Iris pigment epithelial cell (primary cell): ENCODE measurements around the gene MATN4.
"Not testable (repeated sequence)": the region's sequence is repeated elsewhere in the genome, so short reads cannot be mapped to it uniquely, and the experiment has no call there.

Source experiments
- DNase-seq: peaks from one replicate; pipeline ENCODE4 v3.0.0-alpha.2; 2011; ENCODE audit warnings: low read depth

MATN4 gene

GRCh38 chr20:45308117-45308778 lies at the start of gene MATN4:
TSS of gene MATN4 (minus strand) at chr20:45308299. CDS start at chr20:45305582, 2,717 bp downstream.
- DNase-seq = no peak

DNA sequence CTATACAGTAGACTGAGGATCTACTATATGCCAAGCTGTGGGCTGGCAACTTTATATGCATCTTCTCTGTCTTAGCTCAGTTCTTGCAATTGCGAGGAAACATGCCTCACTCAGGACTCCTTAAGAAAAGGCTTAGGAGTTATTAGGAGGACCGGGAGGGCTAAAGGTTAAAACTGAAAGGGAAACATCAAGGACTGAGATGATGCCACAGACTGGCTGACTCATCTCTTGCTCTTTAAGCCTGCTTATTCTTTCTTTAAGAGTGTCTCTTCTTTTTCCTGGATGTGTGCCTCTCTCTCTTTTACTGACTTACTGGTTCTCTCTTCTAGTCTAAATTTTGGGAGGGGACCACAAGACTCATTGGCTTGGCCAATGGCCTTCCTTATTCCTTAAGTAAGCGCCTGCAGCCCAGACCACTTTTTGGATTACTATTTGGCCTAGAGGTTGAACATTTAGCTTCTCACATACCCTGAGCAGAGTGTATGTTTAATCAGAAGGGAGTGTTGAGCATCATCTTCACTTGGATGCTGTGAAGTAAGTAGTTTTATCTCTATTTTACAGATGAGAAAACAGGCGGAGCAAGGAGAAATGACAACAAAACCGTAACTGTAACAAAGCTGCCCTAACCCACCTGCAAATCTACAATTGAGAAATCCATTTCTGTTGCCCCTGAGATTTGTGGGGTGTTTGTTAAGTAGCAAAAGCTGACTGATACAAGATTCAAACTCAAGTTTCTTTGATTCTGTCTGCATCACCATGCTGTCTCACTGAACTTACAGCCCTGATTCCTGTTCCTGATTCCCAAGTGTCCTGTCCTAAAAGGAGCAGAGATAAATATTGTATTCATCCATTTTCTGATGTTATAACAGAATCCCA lies 47.3 kb upstream of the MATN4 start:
- peak; percentile 83 for DNase-seq

DNA sequence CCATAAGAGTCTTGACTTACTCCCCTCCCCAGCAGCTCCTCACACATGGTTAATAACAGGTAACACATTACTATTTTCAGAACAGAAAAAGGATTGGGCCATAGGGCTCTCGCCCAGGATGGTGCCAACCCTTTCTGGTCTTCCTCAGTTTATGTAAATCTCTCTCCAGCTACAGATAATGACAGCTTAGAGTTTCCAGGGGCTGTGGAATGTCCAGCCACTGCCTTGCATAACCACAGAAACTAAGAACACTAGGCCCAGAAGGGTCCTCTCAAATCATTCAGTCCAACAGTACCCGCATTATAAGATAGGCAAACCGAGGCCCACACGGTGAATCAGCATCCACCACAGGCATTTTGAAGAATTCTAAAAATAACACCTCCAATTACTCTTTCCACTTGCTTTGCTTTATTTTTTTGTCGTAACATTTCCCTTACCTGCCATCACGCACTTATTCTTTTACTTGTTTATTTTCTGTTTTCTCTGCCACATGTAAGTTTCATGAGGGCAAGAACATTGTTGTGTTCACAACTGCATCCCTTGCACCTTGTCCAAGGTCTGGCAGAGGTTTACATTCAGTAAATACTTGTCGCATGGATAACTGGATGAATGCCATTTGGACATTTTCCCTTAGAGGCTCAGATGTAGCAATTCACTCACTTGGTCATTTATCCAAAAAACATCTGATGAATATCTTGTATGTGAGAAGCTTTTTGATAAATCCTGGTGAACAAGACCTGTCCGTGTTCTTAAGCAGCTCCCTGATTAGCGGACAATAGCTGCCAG lies 46.5 kb upstream of the MATN4 start:
- peak; percentile 65 for DNase-seq

GRCh38 chr20:45353746-45354145 lies 45.6 kb upstream of the MATN4 start:
- no peak for DNase-seq

GRCh38 chr20:45352729-45353128 lies 44.6 kb upstream of the MATN4 start:
- no peak for DNase-seq

DNA sequence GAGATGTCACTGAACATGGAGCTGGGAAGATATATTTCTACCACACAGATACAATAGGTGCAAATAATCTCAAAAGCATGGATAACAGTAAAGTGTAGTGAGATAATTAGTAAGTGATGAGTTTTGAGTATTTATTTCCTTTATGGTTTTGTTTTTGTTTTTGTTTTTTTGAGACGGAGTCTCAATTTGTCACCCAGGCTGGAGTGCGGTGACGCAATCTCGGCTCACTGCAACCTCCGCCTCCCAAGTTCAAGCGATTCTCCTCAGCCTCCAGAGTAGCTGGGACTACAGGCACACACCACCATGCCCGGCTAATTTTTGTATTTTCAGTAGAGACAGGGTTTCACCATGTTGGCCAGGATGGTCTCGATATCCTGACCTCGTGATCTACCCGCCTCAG lies 42.7 kb upstream of the MATN4 start:
- DNase-seq = not testable (repeated sequence)

DNA sequence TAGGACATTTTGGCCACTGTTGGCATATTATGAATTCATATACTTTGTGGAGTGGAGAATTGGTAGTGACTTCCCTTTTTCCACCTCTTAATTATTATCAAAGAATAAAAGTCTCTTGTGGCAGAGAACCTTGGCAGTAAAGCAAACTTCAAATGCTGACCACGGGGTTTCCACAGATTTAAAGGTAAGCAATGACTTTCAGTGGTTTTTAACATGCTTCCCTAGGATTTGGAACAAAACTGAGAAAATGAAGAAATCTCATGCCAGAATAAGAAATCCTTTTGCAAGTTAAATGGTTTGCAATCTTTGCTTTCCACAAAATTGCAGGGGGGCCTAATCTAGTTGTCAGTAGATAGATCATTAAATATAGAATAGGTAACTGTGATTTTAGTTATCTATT lies 42.1 kb upstream of the MATN4 start:
- no peak for DNase-seq

GRCh38 chr20:45347936-45348778 lies 40.1 kb upstream of the MATN4 start, which contains the start of gene SDC4:
TSS of gene SDC4 (minus strand) at chr20:45348424. CDS start at chr20:45348384, 40 bp downstream.
- peak; percentile 62 for DNase-seq

DNA sequence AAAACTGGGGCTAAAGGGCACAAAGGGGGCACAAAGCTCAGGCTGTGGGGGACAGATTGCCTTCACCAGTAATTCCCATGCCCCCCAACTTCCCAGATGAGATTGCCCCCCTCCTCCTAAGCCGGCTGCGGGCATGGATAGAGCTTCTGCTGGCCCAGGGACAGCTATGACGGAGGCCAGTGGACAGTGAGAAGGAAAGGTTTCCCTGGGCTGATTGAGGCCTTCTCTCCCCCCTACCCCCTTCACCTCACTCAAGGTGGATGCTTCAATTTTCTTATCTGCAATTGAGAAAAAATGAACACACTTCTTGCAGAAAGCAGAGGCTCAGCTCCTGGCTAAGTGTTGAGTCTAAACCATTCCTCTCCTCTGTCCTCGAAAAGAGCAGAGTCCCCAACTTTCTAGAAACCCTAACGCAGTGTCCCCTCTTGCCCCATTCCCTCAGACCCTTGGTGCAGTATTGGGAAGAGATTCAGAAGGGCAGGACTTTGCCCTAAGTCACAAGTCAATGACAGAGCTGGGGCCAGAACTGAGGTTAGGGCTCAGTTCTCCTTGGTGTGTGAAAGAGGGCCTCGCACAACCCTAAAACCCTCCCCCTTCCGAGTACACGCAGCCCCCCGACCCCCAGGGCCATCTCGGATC lies 39.3 kb upstream of the MATN4 start:
- no peak for DNase-seq

GRCh38 chr20:45346851-45347250 lies 38.8 kb upstream of the MATN4 start:
- DNase-seq = no peak

DNA sequence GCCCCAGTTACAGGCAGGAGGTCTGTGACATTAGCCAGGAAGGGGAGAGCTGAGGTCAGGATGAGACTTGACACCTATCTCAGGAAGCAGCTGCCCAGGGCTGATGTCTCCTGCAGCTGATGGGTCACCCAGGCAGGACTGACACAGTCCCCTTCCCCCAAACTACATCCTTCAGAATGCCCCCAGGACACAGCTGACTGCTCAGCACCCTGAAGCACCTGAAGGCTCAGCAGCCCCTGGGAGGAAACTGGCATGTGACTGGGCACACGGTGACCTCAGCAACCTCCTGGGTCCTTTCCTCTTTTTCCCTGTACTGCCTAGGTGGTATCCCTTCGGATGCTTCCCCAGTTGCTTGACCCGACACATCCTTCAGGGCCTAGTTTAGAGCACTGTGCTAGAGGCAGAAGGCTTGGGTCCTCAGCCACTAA lies 38.2 kb upstream of the MATN4 start:
- no peak for DNase-seq

DNA sequence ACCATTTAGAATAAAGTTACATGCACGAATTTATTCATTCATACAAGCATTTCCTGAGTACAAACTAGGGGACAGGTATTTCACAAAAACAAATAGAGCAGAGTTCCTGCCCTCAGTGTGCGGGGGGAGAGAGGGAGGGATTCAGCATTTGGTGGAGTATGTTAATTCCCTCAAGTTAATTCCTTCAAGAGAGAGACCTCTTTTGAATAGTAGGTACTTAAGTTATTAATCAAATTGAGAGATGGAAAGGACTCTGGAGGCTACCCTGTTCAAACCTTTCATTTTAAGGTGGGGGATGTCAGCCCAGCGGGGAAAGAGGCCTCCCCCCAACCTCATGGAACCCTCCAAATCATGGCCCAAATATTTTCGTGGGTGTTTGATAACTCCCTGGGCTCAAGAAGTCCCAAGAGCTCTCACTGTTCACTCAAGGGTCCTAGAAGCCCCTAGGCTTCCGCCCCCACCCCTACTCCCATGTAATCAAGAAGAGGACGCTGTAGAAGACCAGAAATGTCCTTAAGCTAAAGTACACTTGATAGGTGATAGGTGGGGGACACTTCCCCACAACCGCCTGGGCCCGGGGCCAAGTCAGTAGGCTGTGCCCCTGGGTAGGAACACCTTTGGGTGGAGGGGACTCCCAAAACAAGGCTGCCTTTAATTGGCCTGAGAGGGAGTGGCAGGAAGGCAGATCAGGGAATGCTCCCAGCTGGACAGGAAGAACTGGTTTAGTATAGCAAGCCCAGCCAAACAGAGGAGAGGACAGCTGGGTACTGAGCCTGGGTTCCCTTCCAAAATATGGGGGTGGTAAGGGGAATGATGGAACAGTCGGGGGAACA lies 37.2 kb upstream of the MATN4 start:
- DNase-seq = no peak

DNA sequence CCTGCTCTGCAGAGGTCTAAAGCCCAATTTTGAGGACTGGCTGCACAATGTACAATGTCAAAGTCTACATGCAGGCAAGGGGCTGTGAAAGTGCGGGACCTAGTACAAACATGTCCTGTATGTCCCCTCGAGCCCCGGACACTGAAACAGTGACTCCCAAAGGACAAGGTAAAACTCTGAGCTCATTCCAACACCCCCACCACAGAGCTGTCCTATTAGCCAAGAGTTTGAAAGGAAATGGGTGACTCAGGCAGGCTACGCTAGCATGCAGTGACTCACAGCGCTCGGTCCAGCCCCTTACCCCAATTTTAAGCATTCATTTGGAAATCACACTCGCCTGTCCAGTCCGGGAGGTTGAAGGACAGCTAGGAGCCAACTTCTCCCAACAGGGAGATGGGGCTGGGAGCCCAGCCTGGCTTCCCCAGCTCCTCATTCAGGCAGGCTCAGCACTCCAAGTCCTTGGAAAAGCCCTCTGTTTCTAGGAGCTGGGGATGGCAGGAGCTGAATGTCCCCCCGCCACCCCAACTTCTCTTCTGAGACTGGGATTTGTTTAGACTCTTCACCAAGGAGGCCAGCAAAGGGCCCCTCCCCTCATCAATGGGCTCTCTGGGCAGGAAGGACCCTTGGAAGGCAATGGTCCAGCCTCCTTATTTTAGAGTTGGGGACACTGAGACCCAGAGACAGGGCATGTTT lies 36.2 kb upstream of the MATN4 start:
- DNase-seq = peak; percentile 95

GRCh38 chr20:45343532-45344167 lies 35.6 kb upstream of the MATN4 start:
- DNase-seq = no peak

GRCh38 chr20:45342855-45343531 lies 34.9 kb upstream of the MATN4 start:
- DNase-seq = no peak

DNA sequence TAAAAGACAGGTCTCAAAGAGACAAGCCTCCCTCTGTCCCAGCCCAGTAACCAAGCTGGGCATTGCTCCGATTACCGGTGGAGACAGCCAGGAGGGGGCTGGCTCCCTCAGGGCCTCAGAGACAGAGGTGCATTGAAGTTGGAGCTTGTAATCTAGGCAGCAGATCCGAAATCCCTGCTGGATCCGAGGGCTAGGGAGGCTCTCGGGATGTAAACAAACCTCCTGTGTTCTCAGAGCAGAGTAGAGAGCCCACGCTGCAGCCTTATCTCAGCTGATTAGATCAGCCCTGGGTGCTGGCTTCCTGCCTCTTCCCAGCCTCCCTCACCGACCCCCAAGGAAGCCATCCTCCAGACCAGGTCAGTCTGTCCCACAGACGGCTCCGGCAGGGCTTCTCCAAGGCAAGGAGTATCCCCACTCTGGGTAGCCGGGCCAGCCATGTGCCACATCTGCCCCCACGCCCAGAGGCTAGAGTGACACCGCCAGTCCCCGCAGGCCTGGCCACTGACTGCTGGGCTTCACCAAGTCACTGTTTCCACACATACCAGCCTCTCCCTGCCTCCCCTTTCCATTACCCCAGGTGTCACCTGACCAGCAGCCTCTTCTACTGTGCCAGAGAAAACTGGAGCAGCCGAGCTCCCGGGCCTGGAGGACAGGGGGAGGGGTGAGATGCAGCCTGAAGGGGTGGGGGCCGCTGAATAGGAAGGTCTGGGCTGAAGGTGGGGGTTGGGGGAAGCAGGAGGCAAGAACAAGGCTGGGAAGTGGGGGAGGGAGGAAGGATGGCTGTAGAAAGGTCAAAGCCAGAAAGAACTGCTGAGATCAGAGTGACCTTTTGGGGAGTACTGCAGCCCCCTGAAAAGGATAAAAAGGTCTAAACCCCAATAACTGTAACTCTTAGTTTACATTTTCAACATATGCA lies 34.1 kb upstream of the MATN4 start:
- DNase-seq = peak; percentile 71

DNA sequence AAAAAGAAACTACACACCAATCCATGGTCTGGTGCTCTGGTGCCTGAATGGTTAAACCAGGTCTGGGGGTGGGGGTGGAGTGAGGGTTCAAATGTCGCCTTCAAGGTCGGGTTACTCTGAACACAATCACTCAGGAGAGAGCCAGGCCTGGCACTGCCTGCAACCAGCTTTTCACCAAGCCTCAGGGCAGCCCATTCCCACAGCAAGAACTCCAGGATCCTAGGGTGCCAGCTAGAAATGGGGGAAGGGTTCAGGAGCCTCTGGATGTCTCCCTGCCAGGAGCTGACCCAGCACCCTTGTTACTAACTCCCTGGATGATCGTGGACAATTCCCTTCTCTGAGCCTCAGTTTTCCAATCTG lies 33.5 kb upstream of the MATN4 start:
- no peak for DNase-seq
